ENCODE measurements around the gene ITM2B. TPM values are rescaled to one million over a fixed set of nuclear protein-coding genes. Genes with fewer than 3 reads are reported as not detected.

Gene ITM2B
- total and polyA plus RNA-seq, 2 experiments from 2014 or later = 139 to 318 TPM

- TF ChIP-seq REST (IDR thresholded peaks at IDR 0.05; ENCODE audit: unreplicated experiment) (no peak), STAT1 (IDR thresholded peaks at IDR 0.05; ENCODE audit: unreplicated experiment) (no peak), ZNF114 (CRISPR knock-in tag; IDR thresholded peaks at IDR 0.05) (no peak), CTCF (conservative IDR thresholded peaks at IDR 0.05; ENCODE audit: low read depth in 2 of 2) (no peak), CREB1 (CRISPR knock-in tag; IDR thresholded peaks at IDR 0.05; ENCODE audit: low read depth) (no peak), ETS1 (IDR thresholded peaks at IDR 0.05) (no peak), POLR2AphosphoS5 (IDR thresholded peaks at IDR 0.05; ENCODE audit: low read depth) (no peak)
These were observed 25.0 kb downstream of the ITM2B start (continued) for GRCh38 chr13:48258002-48258401.

GRCh38 chr13:48258430-48258829 lies 25.4 kb downstream of the ITM2B start:
- H3K36me3 ChIP-seq (ENCODE audit: insufficient read depth) = peaks cover 36% of the 10 kb centered on the region; the same call in 1 of the 2 replicates

More at GRCh38 chr13:48258430-48258829, 25.4 kb downstream of the ITM2B start:
- H3K36me3 Mint-ChIP-seq (ENCODE audit: low read depth) = peaks cover 61% of the 10 kb centered on the region
- no peak overlapping the region for H3K4me2 ChIP-seq
- no peaks in the 10 kb centered on the region for H3K27me3 ChIP-seq (ENCODE audit: insufficient read depth)
- no peak for TF ChIP-seq ZNF331 (CRISPR knock-in tag; IDR thresholded peaks at IDR 0.05; ENCODE audit: low read depth)
- TF ChIP-seq CTCF (conservative IDR thresholded peaks at IDR 0.05; ENCODE audit: low read depth in 2 of 2) = no peak
- no peak for TF ChIP-seq STAT1 (IDR thresholded peaks at IDR 0.05; ENCODE audit: unreplicated experiment)
- no peak for TF ChIP-seq POLR2AphosphoS5 (IDR thresholded peaks at IDR 0.05; ENCODE audit: low read depth)
- no peak for TF ChIP-seq NANOG (IDR thresholded peaks at IDR 0.05; ENCODE audit: borderline replicate concordance)
- TF ChIP-seq ETS1 (IDR thresholded peaks at IDR 0.05) = no peak
- DNase-seq (ENCODE audit: low spot score) (no peak), ATAC-seq (no peak)
- H3K27ac Mint-ChIP-seq = no peak overlapping the region
- H3K79me2 ChIP-seq (replicated peaks; ENCODE audit: insufficient read depth) = peaks cover 4% of the 10 kb centered on the region; the same call in 1 of the 2 replicates
- H3K27me3 Mint-ChIP-seq (ENCODE audit: insufficient read depth, low read depth, poor library complexity) = no peaks in the 10 kb centered on the region
- no peak overlapping the region for H3K4me3 ChIP-seq
- no peaks in the 10 kb centered on the region for H4K20me1 ChIP-seq (replicated peaks; ENCODE audit: insufficient read depth)
- H3K4me1 Mint-ChIP-seq = peaks cover 9% of the 10 kb centered on the region
- no peaks in the 10 kb centered on the region for H3F3A ChIP-seq (replicated peaks; ENCODE audit: low read depth)
- H3K27ac ChIP-seq (ENCODE audit: low read depth) = no peak overlapping the region
- H3K4me3 Mint-ChIP-seq = no peak overlapping the region
- H3K9me3 Mint-ChIP-seq = no peaks in the 10 kb centered on the region; the same call in 2 of the 3 replicates
- no peaks in the 10 kb centered on the region for H3K9me2 ChIP-seq (ENCODE audit: insufficient read depth)
- H3K4me1 ChIP-seq (ENCODE audit: insufficient read depth) = no peaks in the 10 kb centered on the region
- H2AFZ ChIP-seq = no peak overlapping the region

All from GM23338 (cell line).